Activated CD8-positive, alpha-beta memory T cell treated with anti-CD3 and anti-CD28 coated beads, Interleukin-2, amount 10 ng/mL, durations not matched to agents 7 days and 5 days (primary cell): ENCODE results near the gene HJURP. TPM values are rescaled to one million over a fixed set of nuclear protein-coding genes. Genes with fewer than 3 reads are reported as not detected.
A peak's percentile ranks its signal among the peaks of the same experiment; 100 is the strongest.

Experiments used
- ATAC-seq: fragments of 150-1000 bp; cut with Tn5 transposase; one replicate; pipeline ENCODE4 v1.10.0; 2021; ENCODE audit warnings: moderate library complexity
- CTCF ChIA-PET: fragments of 350-600 bp; sonication (Branson Sonifier 250); formaldehyde crosslinking; loops from one replicate; lab custom pipeline; 2021; ENCODE audit warnings: antibody characterized with exemption; lab: Charles Lee
- DNase-seq: peaks from one replicate; pipeline ENCODE4 v3.0.0-alpha.2; 2020
- H3K27ac Mint-ChIP-seq: one replicate; pipeline ENCODE4 v1.8.0; 2021; ENCODE audit warnings: mild to moderate bottlenecking, mixed read lengths
- H3K27me3 Mint-ChIP-seq: one replicate; pipeline ENCODE4 v1.8.0; 2021; ENCODE audit warnings: mixed read lengths
- H3K36me3 Mint-ChIP-seq: one replicate; pipeline ENCODE4 v1.8.0; 2021; ENCODE audit warnings: mild to moderate bottlenecking, mixed read lengths
- H3K4me1 Mint-ChIP-seq: one replicate; pipeline ENCODE4 v1.8.0; 2021; ENCODE audit warnings: mixed read lengths
- H3K4me3 Mint-ChIP-seq: one replicate; pipeline ENCODE4 v1.8.0; 2021; ENCODE audit warnings: mild to moderate bottlenecking, moderate library complexity, mixed read lengths
- H3K9me3 Mint-ChIP-seq: one replicate; pipeline ENCODE4 v1.8.0; 2022; ENCODE audit warnings: low read depth, mixed read lengths
- total RNA-seq, 2 experiments: library from RNA; stranded (reverse); gene quantifications; one replicate each; pipeline ENCODE4 v1.2.3, GENCODE V29; 2021

The HJURP gene
- total RNA-seq, 2 experiments from 2014 or later = 111 to 145 TPM

DNA sequence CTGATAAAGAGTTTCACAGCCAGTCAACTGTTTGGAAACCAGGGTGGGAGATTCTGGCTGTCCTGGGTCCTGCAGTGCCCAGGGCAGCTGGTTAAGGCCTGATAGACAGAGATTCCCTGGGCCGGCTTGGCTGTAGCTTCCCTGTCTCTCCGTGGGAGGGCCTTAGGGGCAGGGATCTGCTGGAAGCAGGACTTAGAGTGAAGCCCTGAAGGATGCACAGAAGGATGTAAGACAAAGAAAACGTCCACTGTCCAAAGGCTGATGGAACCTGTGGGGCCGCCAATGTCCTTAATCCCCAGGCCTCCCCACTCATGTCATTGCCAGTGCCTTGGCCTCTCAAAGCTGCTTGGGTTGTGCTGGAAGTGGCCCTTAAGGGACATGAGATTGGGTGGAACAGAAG, 43.2 kb downstream of the HJURP start:
- H3K27me3 Mint-ChIP-seq = peaks cover 35% of the 10 kb centered on the region
- CTCF ChIA-PET = no interaction called here

DNA sequence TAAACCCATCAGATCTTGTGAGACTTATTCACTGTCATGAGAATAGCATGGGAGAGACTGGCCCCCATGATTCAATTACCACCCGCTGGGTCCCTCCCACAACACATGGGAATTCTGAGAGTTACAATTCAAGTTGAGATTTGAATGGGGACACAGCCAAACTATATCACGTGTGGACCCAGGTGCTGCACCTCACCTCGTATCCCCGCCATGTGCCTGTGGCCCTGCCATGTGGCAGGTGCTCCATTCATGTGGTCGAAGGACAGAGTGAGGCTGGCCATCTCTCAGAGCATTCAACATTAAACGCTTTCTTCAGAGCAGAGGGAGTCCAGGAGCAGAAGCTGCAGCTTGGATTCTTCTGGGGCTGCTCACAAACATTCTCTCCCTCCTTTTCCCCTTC, 44.0 kb downstream of the HJURP start:
- CTCF ChIA-PET = no interaction called here
- no peaks in the 10 kb centered on the region for H3K9me3 Mint-ChIP-seq

More for the DNA sequence above, 43.2 kb downstream of the HJURP start:
- Mint-ChIP-seq H3K9me3 (no peaks in the 10 kb centered on the region), H3K36me3 (no peaks in the 10 kb centered on the region), H3K4me1 (no peaks in the 10 kb centered on the region), H3K27ac (no peak overlapping the region), H3K4me3 (no peak overlapping the region)
- DNase-seq (no peak), ATAC-seq (no peak)

DNA sequence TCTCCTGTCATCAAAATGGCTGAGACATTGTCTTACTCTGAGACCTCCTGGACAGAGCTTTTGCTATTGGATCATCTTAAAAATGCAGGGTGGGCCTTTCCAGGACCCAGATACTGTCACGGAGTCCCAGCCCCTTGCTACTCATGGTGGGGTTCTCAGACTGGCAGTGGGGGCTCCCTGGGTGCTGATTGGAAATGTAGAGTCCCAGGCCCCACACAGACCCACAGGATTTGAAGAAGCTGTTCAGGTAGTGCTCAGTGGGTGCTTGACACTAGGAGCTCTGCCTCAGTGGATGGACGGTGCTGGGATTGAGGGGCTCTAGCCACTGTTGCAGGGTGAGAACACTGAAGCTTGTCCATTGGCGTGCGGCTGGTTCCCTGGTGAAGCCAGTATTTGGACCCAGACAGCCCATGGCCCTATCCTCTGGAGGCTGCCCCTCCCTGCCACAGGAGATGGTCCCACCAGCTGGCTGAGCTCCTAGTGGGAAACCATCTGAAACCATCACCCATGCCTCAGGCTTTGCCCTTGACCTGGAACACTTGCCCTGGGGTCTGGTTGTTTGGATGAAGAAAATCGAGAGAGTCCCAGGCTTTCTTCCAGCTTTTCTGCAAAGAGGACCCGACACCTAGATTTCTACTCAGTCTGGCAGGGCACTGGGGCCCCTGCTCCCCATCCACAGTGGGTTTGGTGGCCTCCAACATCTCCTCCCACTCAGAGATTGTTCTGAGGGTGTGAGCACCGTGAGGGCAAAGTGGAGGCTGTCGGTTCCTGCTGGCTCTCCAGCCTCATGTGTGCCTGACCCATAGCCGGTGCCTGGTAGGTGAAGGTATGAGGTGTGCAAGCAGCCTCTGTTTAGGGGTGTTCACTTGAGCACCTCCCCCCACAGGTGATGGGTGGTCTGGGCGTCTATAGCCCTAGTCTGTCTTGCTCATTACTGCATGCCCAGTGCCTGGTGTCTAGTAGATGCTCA, 46.1 kb downstream of the HJURP start:
- Mint-ChIP-seq H3K4me3 (no peak overlapping the region), H3K4me1 (no peaks in the 10 kb centered on the region), H3K27me3 (peaks cover 32% of the 10 kb centered on the region), H3K9me3 (no peaks in the 10 kb centered on the region), H3K36me3 (no peaks in the 10 kb centered on the region), H3K27ac (no peak overlapping the region)
- CTCF ChIA-PET = no interaction called here
- DNase-seq = peak; percentile 26
- no peak for ATAC-seq

More for the DNA sequence above, 44.0 kb downstream of the HJURP start:
- H3K4me1 Mint-ChIP-seq = no peaks in the 10 kb centered on the region
- H3K27me3 Mint-ChIP-seq = peaks cover 37% of the 10 kb centered on the region
- H3K4me3 Mint-ChIP-seq = no peak overlapping the region
- H3K36me3 Mint-ChIP-seq = no peaks in the 10 kb centered on the region
- no peak for ATAC-seq
- H3K27ac Mint-ChIP-seq = no peak overlapping the region
- no peak for DNase-seq

DNA sequence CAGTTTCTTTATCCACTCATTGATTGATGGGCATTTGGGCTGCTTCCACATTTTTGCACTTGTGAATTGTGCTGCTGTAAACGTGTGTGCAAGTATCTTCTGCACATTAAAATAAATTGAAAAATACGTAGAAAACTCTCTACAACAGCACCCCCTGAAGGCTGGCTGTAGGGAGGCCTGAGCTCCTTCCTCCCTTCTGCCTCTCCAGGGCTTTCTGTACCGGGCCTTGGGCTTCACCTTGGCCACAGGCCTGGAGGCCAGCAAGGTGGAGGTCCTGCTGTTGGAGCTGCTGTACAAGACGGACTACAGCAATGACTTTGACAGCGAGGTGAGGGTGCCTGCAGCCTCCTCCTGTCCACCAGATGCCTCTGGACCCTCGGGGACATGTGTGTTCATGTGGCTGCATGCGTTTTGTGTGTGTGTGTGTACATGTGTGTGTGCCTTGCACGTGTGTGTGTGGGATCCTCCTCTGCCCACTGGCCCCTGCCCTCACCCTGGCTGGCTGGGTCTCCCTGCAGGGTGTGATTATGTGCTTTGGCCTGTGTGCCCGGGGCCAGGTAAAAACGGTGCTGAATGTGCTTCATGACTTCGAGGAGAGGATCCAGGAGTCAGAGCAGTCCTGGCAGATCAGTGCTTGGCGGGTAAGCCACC, 47.0 kb downstream of the HJURP start:
- CTCF ChIA-PET = no interaction called here
- DNase-seq (peak; percentile 31), ATAC-seq (no peak)
- Mint-ChIP-seq H3K27ac (no peak overlapping the region), H3K9me3 (no peaks in the 10 kb centered on the region), H3K4me1 (no peaks in the 10 kb centered on the region), H3K27me3 (peaks cover 32% of the 10 kb centered on the region), H3K36me3 (no peaks in the 10 kb centered on the region), H3K4me3 (no peak overlapping the region)

DNA sequence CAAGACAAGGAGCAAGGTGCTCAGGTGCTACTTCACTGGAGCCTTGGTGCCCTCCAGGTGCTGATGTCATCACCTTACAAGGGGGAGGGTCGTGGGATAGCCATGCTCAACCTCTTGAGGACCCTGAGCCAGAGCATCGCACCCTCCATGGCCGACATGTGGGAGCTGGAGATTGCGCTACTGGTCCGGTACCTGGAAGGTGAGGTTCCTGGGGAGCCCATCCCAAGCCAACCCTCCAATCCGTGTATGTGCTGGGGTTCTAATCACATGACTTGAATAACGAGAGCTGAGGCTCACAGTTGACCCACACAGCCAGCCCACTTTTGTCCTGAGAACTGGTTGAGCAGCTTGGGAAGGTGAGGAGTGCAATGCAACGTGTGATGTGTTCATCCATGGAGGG, 50.3 kb downstream of the HJURP start:
- CTCF ChIA-PET = no interaction called here
- peak; percentile 25 for DNase-seq
- H3K27ac Mint-ChIP-seq = no peak overlapping the region
- H3K36me3 Mint-ChIP-seq = no peaks in the 10 kb centered on the region
- no peak overlapping the region for H3K4me3 Mint-ChIP-seq
- no peaks in the 10 kb centered on the region for H3K9me3 Mint-ChIP-seq
- no peak for ATAC-seq
- peaks cover 12% of the 10 kb centered on the region for H3K4me1 Mint-ChIP-seq
- peaks cover 23% of the 10 kb centered on the region for H3K27me3 Mint-ChIP-seq

DNA sequence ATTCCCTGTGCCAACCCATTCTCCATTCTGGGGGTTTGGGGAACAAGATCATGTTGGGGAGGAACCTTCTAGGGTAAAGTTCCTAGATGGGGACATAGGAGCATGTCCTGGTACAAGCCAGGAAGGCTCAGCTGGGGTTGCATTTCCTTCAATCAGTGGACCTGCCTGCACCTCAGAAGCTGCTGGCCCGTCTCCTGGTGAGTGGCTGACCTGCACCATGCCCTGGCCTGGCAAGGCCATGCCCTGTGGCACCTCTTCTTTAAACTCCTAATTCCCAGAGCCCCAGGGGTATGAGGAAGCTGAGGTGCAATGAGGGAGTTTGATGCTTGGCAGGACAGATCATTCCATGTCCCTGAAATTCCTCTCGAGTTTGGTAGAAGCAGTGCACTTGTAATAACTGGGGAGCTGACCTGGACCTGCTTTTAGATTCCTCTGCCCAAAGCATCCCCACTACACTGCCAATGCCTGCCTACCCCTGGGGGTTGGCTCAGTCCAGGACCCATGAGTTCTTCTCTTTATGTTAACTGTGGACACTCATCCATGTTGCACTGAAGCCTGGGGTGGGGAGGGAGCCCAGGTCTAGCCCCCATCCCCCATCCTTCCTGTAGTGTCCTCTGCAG, 50.9 kb downstream of the HJURP start:
- Mint-ChIP-seq H3K9me3 (no peaks in the 10 kb centered on the region), H3K27me3 (peaks cover 21% of the 10 kb centered on the region), H3K4me1 (peaks cover 12% of the 10 kb centered on the region), H3K4me3 (no peak overlapping the region), H3K27ac (no peak overlapping the region), H3K36me3 (no peaks in the 10 kb centered on the region)
- CTCF ChIA-PET = no interaction called here
- DNase-seq = peak; percentile 22
- no peak for ATAC-seq

DNA sequence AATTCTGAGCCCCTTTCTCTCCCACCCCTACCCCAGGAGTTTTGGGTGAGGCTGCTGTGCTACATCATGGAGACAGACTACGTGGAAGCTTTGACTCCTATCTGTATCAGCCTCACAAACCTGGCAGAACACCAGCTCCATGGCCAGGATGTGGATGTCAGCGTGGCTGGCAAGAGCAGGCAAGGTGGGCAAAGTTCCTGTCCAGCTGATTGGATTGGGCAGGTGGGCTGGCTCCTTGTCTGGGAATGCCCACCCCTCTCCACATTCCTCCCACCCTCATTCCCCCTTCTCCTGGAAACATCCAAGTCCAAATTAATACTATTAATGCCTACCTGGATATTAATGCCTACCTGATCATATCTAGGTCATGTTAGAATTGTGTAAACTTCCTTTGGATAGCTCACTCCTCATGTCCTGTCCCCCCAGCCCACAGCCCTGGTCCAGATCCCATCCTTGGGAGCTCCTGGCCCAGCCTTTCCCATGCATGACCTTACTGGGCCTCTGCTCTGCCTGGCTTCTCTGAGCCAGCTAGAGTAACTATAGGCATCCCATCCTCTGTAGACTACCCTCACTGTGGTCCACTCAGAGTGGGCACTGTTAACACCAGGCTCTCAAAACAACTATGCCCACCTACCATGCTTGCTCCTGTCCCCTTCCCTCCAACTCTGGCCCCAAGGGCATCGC, 52.1 kb downstream of the HJURP start:
- no peak overlapping the region for H3K27ac Mint-ChIP-seq
- ATAC-seq = no peak
- H3K4me1 Mint-ChIP-seq = peaks cover 12% of the 10 kb centered on the region
- H3K27me3 Mint-ChIP-seq = peaks cover 17% of the 10 kb centered on the region
- CTCF ChIA-PET = no interaction called here
- no peaks in the 10 kb centered on the region for H3K36me3 Mint-ChIP-seq
- no peak for DNase-seq
- no peak overlapping the region for H3K4me3 Mint-ChIP-seq
- no peaks in the 10 kb centered on the region for H3K9me3 Mint-ChIP-seq

DNA sequence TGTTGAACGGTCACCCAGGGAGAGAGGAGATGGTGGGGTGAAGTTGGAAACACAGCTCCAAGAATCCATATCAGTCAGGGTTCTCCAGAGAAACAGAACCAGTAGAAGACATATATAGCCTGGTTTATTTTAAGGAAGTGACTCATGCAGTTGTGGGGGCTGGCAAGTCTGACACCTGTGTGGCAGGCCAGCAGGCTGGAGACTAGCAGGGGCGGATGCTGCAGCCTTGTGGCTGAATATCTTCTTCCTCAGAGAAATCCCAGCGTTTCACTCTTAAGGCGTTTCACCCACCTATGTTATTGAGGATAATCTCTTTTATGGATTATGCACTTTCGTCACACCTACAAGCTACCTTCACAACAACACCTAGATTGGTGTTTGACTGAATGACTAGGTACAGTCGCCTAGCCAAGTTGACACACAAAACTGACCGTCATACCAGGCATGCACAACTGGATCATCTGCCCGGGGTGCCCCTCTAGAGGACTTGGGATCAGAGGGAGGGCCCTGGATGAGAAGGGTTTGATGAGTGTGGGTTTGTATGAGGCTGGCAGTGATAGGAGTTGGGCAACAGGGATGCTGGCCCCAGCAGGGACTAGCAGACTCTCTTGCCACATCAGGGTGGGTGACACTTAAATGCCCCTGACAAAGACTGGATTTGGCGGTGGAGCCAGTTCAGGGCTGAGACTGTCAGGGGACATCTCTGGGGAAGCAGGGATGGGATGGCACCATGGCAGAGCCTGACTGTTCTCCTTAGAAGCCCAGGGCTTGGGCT, 52.8 kb downstream of the HJURP start:
- CTCF ChIA-PET = no interaction called here
- peak; percentile 76 for ATAC-seq
- peak; percentile 59 for DNase-seq
- Mint-ChIP-seq H3K4me1 (peaks cover 12% of the 10 kb centered on the region), H3K9me3 (no peaks in the 10 kb centered on the region), H3K27ac (no peak overlapping the region), H3K27me3 (peaks cover 17% of the 10 kb centered on the region), H3K36me3 (no peaks in the 10 kb centered on the region), H3K4me3 (no peak overlapping the region)

DNA sequence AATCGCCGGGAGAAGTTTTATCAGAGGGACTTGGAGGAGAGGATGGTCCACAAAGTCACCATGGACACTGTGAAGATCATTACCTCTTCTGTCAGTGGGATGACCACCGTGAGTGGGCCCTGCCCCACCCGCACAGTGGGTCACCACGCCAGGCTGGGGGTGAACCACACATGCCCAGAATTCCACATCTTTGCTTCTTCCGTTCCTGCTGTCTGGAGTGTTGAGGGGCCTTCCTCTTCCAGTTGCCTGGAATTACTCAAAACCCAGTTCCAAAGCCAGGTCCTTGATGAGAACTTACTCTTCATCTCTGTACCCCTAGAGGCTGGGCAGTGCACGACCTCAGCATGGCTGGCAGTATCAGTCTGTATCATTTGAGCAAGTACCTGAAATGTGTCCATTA, 54.1 kb downstream of the HJURP start:
- CTCF ChIA-PET = no interaction called here
- DNase-seq = peak; percentile 31

DNA sequence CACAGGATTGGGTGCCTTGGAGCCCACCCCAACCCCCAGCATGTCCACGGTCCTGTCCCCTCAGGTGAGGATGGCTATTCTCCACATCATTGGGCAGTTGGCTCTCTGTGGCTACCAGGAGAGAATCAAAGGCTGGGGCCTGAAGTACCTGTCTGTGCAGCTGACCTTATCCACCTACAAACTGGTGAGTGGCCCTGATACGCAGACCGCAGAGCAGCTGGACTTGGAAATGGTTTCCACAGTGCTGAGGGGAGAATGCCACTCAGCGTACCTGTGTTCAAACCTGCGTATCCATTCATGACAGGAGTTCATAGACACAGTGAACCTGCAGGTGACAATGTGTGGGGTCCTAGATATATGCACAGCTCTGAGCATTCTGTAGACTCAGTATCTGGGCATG, 54.6 kb downstream of the HJURP start:
- CTCF ChIA-PET = no interaction called here
- H3K27ac Mint-ChIP-seq = no peak overlapping the region
- H3K4me3 Mint-ChIP-seq = no peak overlapping the region

More for the DNA sequence above, 54.1 kb downstream of the HJURP start:
- H3K36me3 Mint-ChIP-seq = no peaks in the 10 kb centered on the region
- no peaks in the 10 kb centered on the region for H3K9me3 Mint-ChIP-seq
- H3K27ac Mint-ChIP-seq = no peak overlapping the region
- no peak for ATAC-seq
- H3K27me3 Mint-ChIP-seq = peaks cover 7% of the 10 kb centered on the region
- H3K4me3 Mint-ChIP-seq = no peak overlapping the region
- peaks cover 12% of the 10 kb centered on the region for H3K4me1 Mint-ChIP-seq

DNA sequence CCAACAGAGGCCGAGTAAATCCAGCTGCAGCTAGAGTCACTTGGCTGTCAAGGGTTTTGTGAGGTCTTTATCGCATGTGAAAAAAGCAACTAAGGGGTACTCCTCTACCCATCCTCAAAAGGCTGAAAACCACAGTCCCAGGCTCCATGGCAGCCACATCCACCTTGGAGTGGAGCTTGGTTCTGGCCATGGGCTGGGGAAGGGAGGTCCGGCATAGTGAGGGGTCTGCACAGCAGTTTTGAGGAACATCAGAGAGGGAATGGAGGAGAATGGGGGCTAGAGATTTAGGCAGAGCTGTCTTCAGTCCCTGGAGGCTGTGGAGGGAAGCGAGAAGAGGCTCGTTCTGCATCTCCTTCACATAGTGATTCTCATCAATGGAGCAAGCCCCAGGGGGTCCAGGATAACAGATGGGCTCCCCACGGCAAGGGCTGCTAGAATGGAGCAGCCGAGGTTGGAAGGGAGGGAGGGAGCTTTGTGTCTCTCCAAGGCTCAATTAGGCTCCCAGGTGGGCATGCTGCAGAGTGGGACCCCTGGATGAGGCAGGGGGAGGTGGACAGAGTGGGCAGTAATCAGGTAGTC, 55.2 kb downstream of the HJURP start:
- ATAC-seq (no peak), DNase-seq (no peak)
- H3K27me3 Mint-ChIP-seq = no peaks in the 10 kb centered on the region
- H3K4me1 Mint-ChIP-seq = peaks cover 12% of the 10 kb centered on the region
- no peaks in the 10 kb centered on the region for H3K36me3 Mint-ChIP-seq
- no peak overlapping the region for H3K4me3 Mint-ChIP-seq
- H3K27ac Mint-ChIP-seq = no peak overlapping the region
- CTCF ChIA-PET = no interaction called here
- no peaks in the 10 kb centered on the region for H3K9me3 Mint-ChIP-seq

More for the DNA sequence above, 54.6 kb downstream of the HJURP start:
- Mint-ChIP-seq H3K27me3 (peaks cover 2% of the 10 kb centered on the region), H3K36me3 (no peaks in the 10 kb centered on the region), H3K9me3 (no peaks in the 10 kb centered on the region), H3K4me1 (peaks cover 12% of the 10 kb centered on the region)
- DNase-seq = no peak
- ATAC-seq = no peak

DNA sequence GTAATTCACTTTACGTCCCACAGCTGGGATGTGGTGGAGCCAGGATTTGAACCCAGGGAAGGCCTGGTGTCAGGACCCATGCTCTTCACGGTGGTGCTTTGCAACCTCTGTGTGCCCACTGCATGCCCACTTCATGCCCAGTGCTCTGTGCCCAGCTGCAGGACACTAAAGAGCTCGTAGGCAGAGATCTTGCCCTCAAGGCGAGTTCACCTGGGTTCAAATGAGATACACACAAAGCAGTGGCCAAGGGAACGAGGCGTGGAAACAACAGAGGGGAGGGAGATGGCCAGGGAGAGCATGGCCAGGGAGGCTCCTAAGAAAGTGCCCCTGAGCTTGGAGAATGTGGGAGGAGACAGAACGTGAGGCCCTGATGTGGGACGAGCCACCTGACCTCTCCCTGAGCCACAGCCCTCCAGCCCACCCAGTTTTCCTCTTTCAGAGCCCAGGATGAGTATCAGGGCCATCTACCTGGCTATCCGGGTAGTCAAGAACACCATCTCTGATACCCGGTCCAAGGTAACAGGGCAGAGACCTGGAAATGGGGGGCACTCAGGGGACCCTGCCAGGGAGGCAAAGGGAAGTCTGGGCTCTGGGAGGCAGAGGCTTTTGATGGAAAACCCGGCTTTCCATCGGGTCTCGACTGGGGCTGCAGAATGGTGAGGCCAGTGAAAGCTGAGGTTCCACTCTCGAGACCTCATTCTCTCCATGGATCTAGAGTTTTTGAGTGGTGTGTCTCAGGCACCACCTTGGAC, 55.8 kb downstream of the HJURP start:
- Mint-ChIP-seq H3K4me1 (peaks cover 12% of the 10 kb centered on the region), H3K4me3 (no peak overlapping the region), H3K36me3 (no peaks in the 10 kb centered on the region), H3K9me3 (no peaks in the 10 kb centered on the region), H3K27me3 (no peaks in the 10 kb centered on the region), H3K27ac (no peak overlapping the region)
- CTCF ChIA-PET = no interaction called here
- DNase-seq = peak; percentile 27
- ATAC-seq = no peak
